HEK293 (cell line): ENCODE results near the gene TRPM2.

Experiments used
- CTCF ChIA-PET: fragments of 350-600 bp; formaldehyde crosslinking; extraction: SDS; loops from one replicate; lab custom pipeline; 2021; ENCODE audit warnings: antibody characterized with exemption; lab: Yijun Ruan, JAX
- POLR2A ChIA-PET: fragments of 300-600 bp; formaldehyde crosslinking; extraction: SDS; loops from one replicate; lab custom pipeline; 2020; ENCODE audit warnings: antibody characterized with exemption, inconsistent platforms; lab: Yijun Ruan, JAX
- H3K27ac ChIP-seq: fragments of 200-500 bp; sonication (Bioruptor generic); 2 replicates; pipeline ENCODE4 v1.5.1; 2014; ENCODE audit warnings: low read depth, low read length, control low read depth, inconsistent platforms; ENCODE audit errors: extremely low read depth
- H3K36me3 ChIP-seq, 2 experiments: fragments of 200-500 bp in 1 of 2; sonication (Bioruptor generic) in 1 of 2; 1 replicate in 1 of 2; 2 replicates in 1 of 2; pipeline ENCODE4 v1.5.1; 2014 to 2017; ENCODE audit warnings: inconsistent platforms in 2 of 2, low read length in 2 of 2; ENCODE audit not compliant: control insufficient read depth in 2 of 2, insufficient read depth in 1 of 2
- H3K4me1 ChIP-seq: fragments of 200-500 bp; sonication (Bioruptor generic); 2 replicates; pipeline ENCODE4 v1.5.1; 2014; ENCODE audit warnings: mild to moderate bottlenecking, low read length, inconsistent platforms; ENCODE audit not compliant: control insufficient read depth, insufficient read depth
- H3K4me3 ChIP-seq: 2 replicates; pipeline ENCODE4 v1.5.1; 2011; ENCODE audit warnings: low read depth, mild to moderate bottlenecking, control low read depth, low read length, moderate library complexity
- H3K9me3 ChIP-seq: fragments of 200-500 bp; sonication (Bioruptor generic); 2 replicates; pipeline ENCODE4 v1.5.1; 2014; ENCODE audit warnings: low read depth, low read length, inconsistent platforms; ENCODE audit not compliant: control insufficient read depth, insufficient read depth
- ELK4 ChIP-seq: IDR thresholded peaks from 2 replicates; pipeline ENCODE4 v1.6.1; 2011; ENCODE audit warnings: mild to moderate bottlenecking, low read depth, low read length, borderline replicate concordance
- KLF16 ChIP-seq: fragments of 450-650 bp; formaldehyde crosslinking; IDR thresholded peaks from 2 replicates; pipeline ENCODE4 v1.5.1; 2017; ENCODE audit warnings: missing biosample characterization, missing genetic modification characterization
- SP2 ChIP-seq: fragments of 450-650 bp; formaldehyde crosslinking; IDR thresholded peaks from 2 replicates; pipeline ENCODE4 v1.5.1; 2016; ENCODE audit warnings: missing biosample characterization, missing genetic modification characterization
- ZBTB10 ChIP-seq: fragments of 450-650 bp; formaldehyde crosslinking; IDR thresholded peaks from 2 replicates; pipeline ENCODE4 v1.5.1; 2016; ENCODE audit warnings: missing biosample characterization, missing genetic modification characterization
- ZFP37 ChIP-seq: fragments of 450-650 bp; formaldehyde crosslinking; IDR thresholded peaks from 2 replicates; pipeline ENCODE4 v1.5.1; 2016; ENCODE audit warnings: missing biosample characterization, missing genetic modification characterization
- ZNF121 ChIP-seq: fragments of 450-650 bp; formaldehyde crosslinking; IDR thresholded peaks from 2 replicates; pipeline ENCODE4 v1.5.1; 2016; ENCODE audit warnings: missing biosample characterization, missing genetic modification characterization
- ZNF132 ChIP-seq: fragments of 450-650 bp; formaldehyde crosslinking; IDR thresholded peaks from 2 replicates; pipeline ENCODE4 v1.5.1; 2017; ENCODE audit warnings: missing biosample characterization, missing genetic modification characterization, borderline replicate concordance
- ZNF214 ChIP-seq: fragments of 450-650 bp; formaldehyde crosslinking; IDR thresholded peaks from 2 replicates; pipeline ENCODE4 v1.5.1; 2017; ENCODE audit warnings: missing biosample characterization, mild to moderate bottlenecking, missing genetic modification characterization, borderline replicate concordance
- ZNF302 ChIP-seq: fragments of 450-650 bp; formaldehyde crosslinking; IDR thresholded peaks from 2 replicates; pipeline ENCODE4 v1.5.1; 2016; ENCODE audit warnings: missing biosample characterization, missing genetic modification characterization, low read depth
- ZNF391 ChIP-seq: fragments of 450-650 bp; formaldehyde crosslinking; IDR thresholded peaks from 2 replicates; pipeline ENCODE4 v1.5.1; 2016; ENCODE audit warnings: low read depth, missing biosample characterization, missing genetic modification characterization, borderline replicate concordance
- ZNF404 ChIP-seq: fragments of 450-650 bp; formaldehyde crosslinking; IDR thresholded peaks from 2 replicates; pipeline ENCODE4 v1.5.1; 2017; ENCODE audit warnings: missing biosample characterization, missing genetic modification characterization
- ZNF423 ChIP-seq: fragments of 450-650 bp; formaldehyde crosslinking; IDR thresholded peaks from 2 replicates; pipeline ENCODE4 v1.5.1; 2016; ENCODE audit warnings: missing biosample characterization, missing genetic modification characterization
- ZNF513 ChIP-seq: fragments of 450-650 bp; IDR thresholded peaks from 2 replicates; pipeline ENCODE4 v1.5.1; 2018; ENCODE audit warnings: missing biosample characterization, missing genetic modification characterization
- ZNF529 ChIP-seq: fragments of 450-650 bp; formaldehyde crosslinking; IDR thresholded peaks from 2 replicates; pipeline ENCODE4 v1.5.1; 2017; ENCODE audit warnings: missing genetic modification characterization, missing biosample characterization; ENCODE audit not compliant: insufficient replicate concordance
- ZNF561 ChIP-seq: fragments of 450-650 bp; IDR thresholded peaks from 2 replicates; pipeline ENCODE4 v1.5.1; 2018; ENCODE audit warnings: missing biosample characterization, missing genetic modification characterization, borderline replicate concordance
- ZNF624 ChIP-seq: fragments of 450-650 bp; formaldehyde crosslinking; IDR thresholded peaks from 2 replicates; pipeline ENCODE4 v1.5.1; 2017; ENCODE audit warnings: missing biosample characterization, missing genetic modification characterization
- ZNF658 ChIP-seq: fragments of 450-650 bp; formaldehyde crosslinking; IDR thresholded peaks from 2 replicates; pipeline ENCODE4; 2016; ENCODE audit warnings: missing biosample characterization, missing genetic modification characterization
- ZNF707 ChIP-seq: fragments of 450-650 bp; formaldehyde crosslinking; IDR thresholded peaks from 2 replicates; pipeline ENCODE4 v1.5.1; 2016; ENCODE audit warnings: missing biosample characterization, missing genetic modification characterization
- ZNF830 ChIP-seq: fragments of 450-650 bp; IDR thresholded peaks from 2 replicates; pipeline ENCODE4 v1.5.0; 2018; ENCODE audit warnings: missing biosample characterization, missing genetic modification characterization, low read depth, mild to moderate bottlenecking, moderate library complexity
- ZSCAN23 ChIP-seq: fragments of 450-650 bp; formaldehyde crosslinking; IDR thresholded peaks from 2 replicates; pipeline ENCODE4 v1.5.1; 2016; ENCODE audit warnings: missing biosample characterization, missing genetic modification characterization

Gene TRPM2

GRCh38 chr21:44463724-44464123 is 110.3 kb downstream of the TRPM2 start:
- no peaks in the 10 kb centered on the region for H3K4me1 ChIP-seq
- no peak overlapping the region for H3K4me3 ChIP-seq
- POLR2A ChIA-PET = interaction anchor here (1.2 kb wide), 1 partner anchor 9 kb away, joined by 3 read pairs; no protein-coding TSS in a partner anchor
- no peak overlapping the region for H3K27ac ChIP-seq
- no peaks in the 10 kb centered on the region for H3K36me3 ChIP-seq
- TF ChIP-seq ZNF658 = no peak
- TF ChIP-seq ZNF121 (tag by site-specific recombination) = no peak
- TF ChIP-seq ZNF624 = no peak
- TF ChIP-seq ZNF132 = no peak
- no peak for TF ChIP-seq ELK4
- TF ChIP-seq ZNF214 = no peak
- TF ChIP-seq ZNF302 = no peak
- no peak for TF ChIP-seq ZNF391 (tag by site-specific recombination)
- no peak for TF ChIP-seq ZSCAN23
- TF ChIP-seq ZNF707 = no peak
- no peak for TF ChIP-seq ZNF561 (tag by site-specific recombination)
- no peak for TF ChIP-seq SP2 (tag by site-specific recombination)
- TF ChIP-seq ZNF404 (tag by site-specific recombination) = no peak
- TF ChIP-seq KLF16 (tag by site-specific recombination) = no peak
- TF ChIP-seq ZFP37 (tag by site-specific recombination) = no peak
- TF ChIP-seq ZNF423 (tag by site-specific recombination) = no peak
- TF ChIP-seq ZNF513 (tag by site-specific recombination) = no peak
- no peak for TF ChIP-seq ZNF529 (tag by site-specific recombination)
- CTCF ChIA-PET = no interaction called here
- no peaks in the 10 kb centered on the region for H3K9me3 ChIP-seq

- no peaks in the 10 kb centered on the region for H3K4me1 ChIP-seq
- TF ChIP-seq ZNF830 (tag by site-specific recombination) = no peak
- TF ChIP-seq ZBTB10 = no peak
- TF ChIP-seq, all 188 proteins: peak for 0
- ChIA-PET CTCF (no interaction called here), POLR2A (no interaction called here)
- H3K4me3 ChIP-seq = no peak overlapping the region
- no peaks in the 10 kb centered on the region for H3K36me3 ChIP-seq
- no peak overlapping the region for H3K27ac ChIP-seq
- H3K9me3 ChIP-seq = no peaks in the 10 kb centered on the region
Measured at GRCh38 chr21:44464351-44464750, 110.9 kb downstream of the TRPM2 start.
